ENCODE data around the gene SPRED3. TPM values are rescaled to one million over a fixed set of nuclear protein-coding genes. Genes with fewer than 3 reads are reported as not detected.
A peak's percentile ranks its signal among the peaks of the same experiment; 100 is the strongest.

Gene SPRED3
- total and polyA plus RNA-seq, 9 of the 15 experiments (the other 6 are each of a cell fraction or from before 2014, with no cell fraction given): 0.05 to 1.3 (median 0.36) TPM

DNA sequence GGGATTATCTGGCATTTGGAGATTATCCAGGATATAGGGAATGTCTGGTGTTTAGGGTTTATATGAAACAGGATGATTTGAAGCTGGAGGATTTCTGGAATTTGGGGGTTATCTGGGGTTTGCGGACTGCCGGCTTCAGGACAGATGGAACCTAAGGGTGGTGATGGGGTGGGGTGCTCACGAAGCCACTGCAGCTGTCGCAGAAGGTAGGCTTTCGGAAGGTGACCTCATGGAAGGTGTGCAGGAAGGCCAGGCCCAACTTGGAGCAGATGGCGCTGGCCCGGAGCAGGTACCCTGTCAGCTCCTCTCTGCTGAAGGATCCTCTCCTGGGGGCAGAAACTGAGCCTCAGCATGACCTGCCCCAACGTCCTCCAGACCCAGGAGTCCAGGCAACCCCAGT lies 24.0 kb downstream of the SPRED3 start:
- Histone ChIP-seq H3K79me2 (ENCODE audit: control insufficient read depth, insufficient read depth, low read length) (no peaks in the 10 kb centered on the region), H3K9ac (ENCODE audit: insufficient read depth in 1 of 2, low read depth in 2 of 2, low read length in 2 of 2) (peak overlapping the region; percentile 0 to 89; a peak in 3 of 4 replicates), H3K4me2 (ENCODE audit: insufficient read depth, low read length) (peak overlapping the region; percentile 70), H3K9me3 (replicated peaks; ENCODE audit: control insufficient read depth, insufficient read depth, low read depth, low read length) (no peaks in the 10 kb centered on the region), H3K27me3 (ENCODE audit: control insufficient read depth in 2 of 2, insufficient read depth in 2 of 2, low read length in 2 of 2) (no peaks in the 10 kb centered on the region), H3K4me3 (no peak overlapping the region), H3K9me1 (ENCODE audit: control insufficient read depth, insufficient read depth, low read length) (peaks cover 2% of the 10 kb centered on the region), H2AFZ (ENCODE audit: low read depth, low read length) (peak overlapping the region; percentile 28), H3K36me3 (ENCODE audit: control insufficient read depth, insufficient read depth, low read length) (peaks cover 7% of the 10 kb centered on the region; the same call in 2 of the 3 replicates), H3K4me1 (replicated peaks in 1 of 2; ENCODE audit: control insufficient read depth in 2 of 2, insufficient read depth in 2 of 2, low read length in 2 of 2) (peaks cover 40 to 54% of the 10 kb centered on the region in 2 experiments), H4K20me1 (replicated peaks; ENCODE audit: control insufficient read depth, insufficient read depth, low read length) (no peaks in the 10 kb centered on the region), H3K27ac (ENCODE audit: extremely low read depth, low read depth, low read length) (peak overlapping the region; percentile 29)
- POLR2A ChIA-PET: interaction anchor here (0.6 to 3.3 kb wide), 3 partner anchors 8 to 26 kb away, joined by 3 to 30 read pairs (median 4); partner anchors contain the start of gene FAM98C
- TF ChIP-seq GABPB1 (CRISPR knock-in tag; IDR thresholded peaks at IDR 0.05) (0 out of 2 replicates have a peak, but pooled peaks have one; percentile 1), SP1 (CRISPR knock-in tag; IDR thresholded peaks at IDR 0.05) (no peak), ZFX (CRISPR knock-in tag; IDR thresholded peaks at IDR 0.05) (0 out of 2 replicates have a peak, but pooled peaks have one; percentile 1)
- 31% methylated on average over 8 of the region's 8 CpGs for WGBS (ENCODE audit: insufficient coverage, low coverage, missing lambda C conversion rate)
- CTCF ChIA-PET (ENCODE audit: low intra/inter-chr PET ratio): no interaction called here
- ATAC-seq (peak; percentile 25), DNase-seq (ENCODE audit: extremely low read depth in 1 of 4, low spot score in 3 of 4) (no peak), FAIRE-seq (no peak)
- in situ Hi-C loops (cut with MboI) (no loop called here), intact Hi-C loops (cut with micrococcal nuclease) (loop anchor here (5.0 kb wide), 1 partner anchor 95 kb away; no protein-coding TSS in a partner anchor)
- no TSS peak for BruUV-seq (replicated peaks)

DNA sequence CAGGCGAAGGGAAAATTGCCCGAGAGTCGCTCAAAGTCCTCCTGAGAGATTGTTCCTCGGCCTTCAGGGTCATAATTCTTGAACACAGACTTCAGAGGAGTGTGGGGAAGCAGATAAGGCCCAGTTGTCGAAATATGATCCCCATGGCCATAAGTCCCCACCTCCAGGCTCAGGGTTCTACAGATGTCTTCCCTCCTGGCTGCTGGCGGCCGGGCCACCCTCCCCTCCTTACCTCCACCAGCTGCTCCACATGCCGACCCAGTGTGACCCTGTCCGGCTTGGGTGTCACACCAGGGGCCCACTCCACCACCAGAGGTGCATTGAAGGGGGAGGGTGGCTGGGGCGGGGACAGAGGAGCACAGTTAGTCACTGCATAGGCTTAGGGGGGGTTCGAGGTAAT lies 24.5 kb downstream of the SPRED3 start:
- H3K36me3 ChIP-seq (ENCODE audit: control insufficient read depth, insufficient read depth, low read length): peaks cover 5% of the 10 kb centered on the region; the same call in 2 of the 3 replicates
- ChIA-PET CTCF (ENCODE audit: low intra/inter-chr PET ratio) (no interaction called here), POLR2A (interaction anchor here (0.6 to 3.3 kb wide), 6 partner anchors 9 to 247 kb away, joined by 3 to 30 read pairs (median 4); partner anchors contain the start of gene FAM98C)
- H4K20me1 ChIP-seq (replicated peaks; ENCODE audit: control insufficient read depth, insufficient read depth, low read length): no peaks in the 10 kb centered on the region
- intact Hi-C loops (cut with micrococcal nuclease): loop anchor here (5.0 kb wide), 1 partner anchor 94 kb away; no protein-coding TSS in a partner anchor
- peak overlapping the region; percentile 0 to 89; a peak in 3 of 4 replicates for H3K9ac ChIP-seq (ENCODE audit: insufficient read depth in 1 of 2, low read depth in 2 of 2, low read length in 2 of 2)
- no peaks in the 10 kb centered on the region for H3K27me3 ChIP-seq (ENCODE audit: control insufficient read depth in 2 of 2, insufficient read depth in 2 of 2, low read length in 2 of 2)
- FAIRE-seq: peak; percentile 97
- no peaks in the 10 kb centered on the region for H3K9me3 ChIP-seq (replicated peaks; ENCODE audit: control insufficient read depth, insufficient read depth, low read depth, low read length)
- H3K4me3 ChIP-seq: no peak overlapping the region
- peak; percentile 64 to 94 (median 81) for DNase-seq (ENCODE audit: extremely low read depth in 1 of 4, low spot score in 3 of 4)
- H2AFZ ChIP-seq (ENCODE audit: low read depth, low read length): peak overlapping the region; percentile 28
- no peaks in the 10 kb centered on the region for H3K79me2 ChIP-seq (ENCODE audit: control insufficient read depth, insufficient read depth, low read length)
- peaks cover 2% of the 10 kb centered on the region for H3K9me1 ChIP-seq (ENCODE audit: control insufficient read depth, insufficient read depth, low read length)
- peak overlapping the region; percentile 58 for H3K27ac ChIP-seq (ENCODE audit: extremely low read depth, low read depth, low read length)
- peak; percentile 90 for ATAC-seq
- H3K4me2 ChIP-seq (ENCODE audit: insufficient read depth, low read length): peak overlapping the region; percentile 70
- in situ Hi-C loops (cut with MboI): no loop called here
- no TSS peak for BruUV-seq (replicated peaks)
- 2% methylated on average over 9 of the region's 11 CpGs for WGBS (ENCODE audit: insufficient coverage, low coverage, missing lambda C conversion rate)
- peaks cover 42 to 59% of the 10 kb centered on the region in 2 experiments for H3K4me1 ChIP-seq (replicated peaks in 1 of 2; ENCODE audit: control insufficient read depth in 2 of 2, insufficient read depth in 2 of 2, low read length in 2 of 2)
- no peak for TF ChIP-seq SLC30A9 (CRISPR knock-in tag; IDR thresholded peaks at IDR 0.05)
- peak in 1 of 2 experiments; percentile 24; a peak in 2 of 4 replicates for TF ChIP-seq SIX5 (IDR thresholded peaks at IDR 0.05; ENCODE audit: borderline replicate concordance in 1 of 2, insufficient read depth in 1 of 2, low read depth in 1 of 2, low read length in 2 of 2)
- peak; percentile 82; the same call in 1 of the 2 replicates for TF ChIP-seq KLF16 (IDR thresholded peaks at IDR 0.05)
- no peak for TF ChIP-seq SNRNP70 (optimal IDR thresholded peaks at IDR 0.05; ENCODE audit: low read depth, low read length)
- TF ChIP-seq ZNF143 (CRISPR knock-in tag; IDR thresholded peaks at IDR 0.05): no peak
- TF ChIP-seq, protein P1, sequence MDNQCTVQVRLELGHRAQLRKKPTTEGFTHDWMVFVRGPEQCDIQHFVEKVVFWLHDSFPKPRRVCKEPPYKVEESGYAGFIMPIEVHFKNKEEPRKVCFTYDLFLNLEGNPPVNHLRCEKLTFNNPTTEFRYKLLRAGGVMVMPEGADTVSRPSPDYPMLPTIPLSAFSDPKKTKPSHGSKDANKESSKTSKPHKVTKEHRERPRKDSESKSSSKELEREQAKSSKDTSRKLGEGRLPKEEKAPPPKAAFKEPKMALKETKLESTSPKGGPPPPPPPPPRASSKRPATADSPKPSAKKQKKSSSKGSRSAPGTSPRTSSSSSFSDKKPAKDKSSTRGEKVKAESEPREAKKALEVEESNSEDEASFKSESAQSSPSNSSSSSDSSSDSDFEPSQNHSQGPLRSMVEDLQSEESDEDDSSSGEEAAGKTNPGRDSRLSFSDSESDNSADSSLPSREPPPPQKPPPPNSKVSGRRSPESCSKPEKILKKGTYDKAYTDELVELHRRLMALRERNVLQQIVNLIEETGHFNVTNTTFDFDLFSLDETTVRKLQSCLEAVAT (IDR thresholded peaks at IDR 0.05): no peak
- TF ChIP-seq, protein P2, sequence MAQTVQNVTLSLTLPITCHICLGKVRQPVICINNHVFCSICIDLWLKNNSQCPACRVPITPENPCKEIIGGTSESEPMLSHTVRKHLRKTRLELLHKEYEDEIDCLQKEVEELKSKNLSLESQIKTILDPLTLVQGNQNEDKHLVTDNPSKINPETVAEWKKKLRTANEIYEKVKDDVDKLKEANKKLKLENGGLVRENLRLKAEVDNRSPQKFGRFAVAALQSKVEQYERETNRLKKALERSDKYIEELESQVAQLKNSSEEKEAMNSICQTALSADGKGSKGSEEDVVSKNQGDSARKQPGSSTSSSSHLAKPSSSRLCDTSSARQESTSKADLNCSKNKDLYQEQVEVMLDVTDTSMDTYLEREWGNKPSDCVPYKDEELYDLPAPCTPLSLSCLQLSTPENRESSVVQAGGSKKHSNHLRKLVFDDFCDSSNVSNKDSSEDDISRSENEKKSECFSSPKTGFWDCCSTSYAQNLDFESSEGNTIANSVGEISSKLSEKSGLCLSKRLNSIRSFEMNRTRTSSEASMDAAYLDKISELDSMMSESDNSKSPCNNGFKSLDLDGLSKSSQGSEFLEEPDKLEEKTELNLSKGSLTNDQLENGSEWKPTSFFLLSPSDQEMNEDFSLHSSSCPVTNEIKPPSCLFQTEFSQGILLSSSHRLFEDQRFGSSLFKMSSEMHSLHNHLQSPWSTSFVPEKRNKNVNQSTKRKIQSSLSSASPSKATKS (CRISPR knock-in tag; IDR thresholded peaks at IDR 0.05): no peak
- no peak for TF ChIP-seq MEF2A (IDR thresholded peaks at IDR 0.05; ENCODE audit: control insufficient read depth, low read depth, low read length)
